HG03571 (cell line): ENCODE data around the gene SCNN1G.

ENCODE experiments used
- ATAC-seq: cut with Tn5 transposase; IDR thresholded peaks from one replicate; pipeline ENCODE4 v1.9.1; 2021; ENCODE audit not compliant: unreplicated experiment

The SCNN1G gene

GRCh38 chr16:23195366-23195978 is 12.9 kb downstream of the SCNN1G start:
- ATAC-seq = no peak

GRCh38 chr16:23196539-23196938 is 14.0 kb downstream of the SCNN1G start:
- ATAC-seq = no peak

- ATAC-seq = no peak
These were observed 19.6 kb downstream of the SCNN1G start for GRCh38 chr16:23202166-23202565.

GRCh38 chr16:23206986-23207385 is 24.4 kb downstream of the SCNN1G start:
- no peak for ATAC-seq

GRCh38 chr16:23207485-23207884 is 24.9 kb downstream of the SCNN1G start:
- ATAC-seq = no peak

GRCh38 chr16:23209606-23210005 is 27.1 kb downstream of the SCNN1G start:
- no peak for ATAC-seq

- ATAC-seq = no peak
These were observed 31.3 kb downstream of the SCNN1G start for GRCh38 chr16:23213831-23214230.

GRCh38 chr16:23214796-23215195 is 32.3 kb downstream of the SCNN1G start:
- ATAC-seq = no peak

- ATAC-seq = no peak
These were observed 32.9 kb downstream of the SCNN1G start for GRCh38 chr16:23215435-23215834.

GRCh38 chr16:23216658-23217246 is 34.2 kb downstream of the SCNN1G start:
- no peak for ATAC-seq

- ATAC-seq = no peak
These were observed 35.1 kb downstream of the SCNN1G start for GRCh38 chr16:23217646-23218045.

GRCh38 chr16:23222929-23223328 is 40.4 kb downstream of the SCNN1G start:
- ATAC-seq = no peak

GRCh38 chr16:23223368-23223767 is 40.8 kb downstream of the SCNN1G start:
- no peak for ATAC-seq

GRCh38 chr16:23225109-23225508 is 42.6 kb downstream of the SCNN1G start:
- ATAC-seq = no peak

- no peak for ATAC-seq
These were observed 43.1 kb downstream of the SCNN1G start for GRCh38 chr16:23225634-23226033.

- no peak for ATAC-seq
These were observed 45.0 kb downstream of the SCNN1G start for GRCh38 chr16:23227529-23227928.

- ATAC-seq = no peak
These were observed 47.2 kb downstream of the SCNN1G start for GRCh38 chr16:23229714-23230113.

- ATAC-seq = no peak
These were observed 50.3 kb downstream of the SCNN1G start for GRCh38 chr16:23232806-23233205.

GRCh38 chr16:23235176-23235575 is 52.6 kb downstream of the SCNN1G start:
- no peak for ATAC-seq

- ATAC-seq = no peak
These were observed 54.4 kb downstream of the SCNN1G start for GRCh38 chr16:23236983-23237382.

GRCh38 chr16:23240994-23241393 is 58.4 kb downstream of the SCNN1G start:
- ATAC-seq = no peak

- no peak for ATAC-seq
These were observed 61.6 kb downstream of the SCNN1G start for GRCh38 chr16:23244122-23244521.

- no peak for ATAC-seq
These were observed 62.7 kb downstream of the SCNN1G start for GRCh38 chr16:23245268-23245667.
